ENCODE measurements around the gene TACC2. TPM values are rescaled to one million over a fixed set of nuclear protein-coding genes. Genes with fewer than 3 reads are reported as not detected.

The TACC2 gene
- total and polyA plus RNA-seq, 4 donors = 43.3 to 309 (median 127) TPM

DNA sequence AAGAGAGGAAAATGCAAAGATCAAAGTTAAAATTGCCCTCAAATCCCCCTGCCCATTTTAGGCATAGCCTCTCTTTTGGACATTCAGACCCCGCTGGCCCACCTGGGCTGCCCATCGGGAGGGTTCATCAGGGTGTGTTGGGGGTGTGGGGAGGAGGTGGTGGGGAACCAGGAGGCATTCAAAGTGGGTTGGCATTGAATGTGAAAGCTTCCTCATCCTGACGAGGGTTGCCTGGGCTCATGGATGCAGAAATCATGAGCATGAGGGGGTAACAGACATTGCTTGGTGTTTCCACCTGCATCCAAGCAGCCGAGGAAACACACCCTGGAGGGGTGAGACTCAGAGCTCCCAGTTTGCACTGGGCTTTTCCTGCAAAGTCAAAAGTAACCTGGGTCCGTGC lies 302.8 kb downstream of the TACC2 start:
- ATAC-seq (ENCODE audit: insufficient read depth, low FRiP score) = no peak
- 87 to 89% methylated on average over 5 of the region's 5 CpGs for WGBS, 2 donors
- Histone ChIP-seq H3K9me3 (ENCODE audit: control insufficient read depth in 4 of 4, insufficient read depth in 3 of 4, low read length in 3 of 4) (no peaks in the 10 kb centered on the region), H3K27ac (ENCODE audit: low read depth in 1 of 2, low read length in 1 of 2) (no peak overlapping the region), H3K9ac (ENCODE audit: insufficient read depth in 1 of 2, low read length in 2 of 2) (no peak overlapping the region), H3K4me3 (no peak overlapping the region), H3K4me1 (ENCODE audit: control insufficient read depth in 5 of 5, insufficient read depth in 5 of 5, low read length in 5 of 5) (peaks cover 0 to 2% (median 0%) of the 10 kb centered on the region in 5 donors), H3K36me3 (ENCODE audit: control insufficient read depth in 4 of 4, insufficient read depth in 4 of 4, low read length in 4 of 4) (no peaks in the 10 kb centered on the region), H3K27me3 (ENCODE audit: control insufficient read depth in 3 of 3, insufficient read depth in 3 of 3, low read length in 2 of 3) (no peaks in the 10 kb centered on the region)
- TF ChIP-seq, protein P1, sequence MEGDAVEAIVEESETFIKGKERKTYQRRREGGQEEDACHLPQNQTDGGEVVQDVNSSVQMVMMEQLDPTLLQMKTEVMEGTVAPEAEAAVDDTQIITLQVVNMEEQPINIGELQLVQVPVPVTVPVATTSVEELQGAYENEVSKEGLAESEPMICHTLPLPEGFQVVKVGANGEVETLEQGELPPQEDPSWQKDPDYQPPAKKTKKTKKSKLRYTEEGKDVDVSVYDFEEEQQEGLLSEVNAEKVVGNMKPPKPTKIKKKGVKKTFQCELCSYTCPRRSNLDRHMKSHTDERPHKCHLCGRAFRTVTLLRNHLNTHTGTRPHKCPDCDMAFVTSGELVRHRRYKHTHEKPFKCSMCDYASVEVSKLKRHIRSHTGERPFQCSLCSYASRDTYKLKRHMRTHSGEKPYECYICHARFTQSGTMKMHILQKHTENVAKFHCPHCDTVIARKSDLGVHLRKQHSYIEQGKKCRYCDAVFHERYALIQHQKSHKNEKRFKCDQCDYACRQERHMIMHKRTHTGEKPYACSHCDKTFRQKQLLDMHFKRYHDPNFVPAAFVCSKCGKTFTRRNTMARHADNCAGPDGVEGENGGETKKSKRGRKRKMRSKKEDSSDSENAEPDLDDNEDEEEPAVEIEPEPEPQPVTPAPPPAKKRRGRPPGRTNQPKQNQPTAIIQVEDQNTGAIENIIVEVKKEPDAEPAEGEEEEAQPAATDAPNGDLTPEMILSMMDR (IDR thresholded peaks at IDR 0.05; ENCODE audit: control extremely low read depth, extremely low read depth) = no peak
- no peak for DNase-seq

DNA sequence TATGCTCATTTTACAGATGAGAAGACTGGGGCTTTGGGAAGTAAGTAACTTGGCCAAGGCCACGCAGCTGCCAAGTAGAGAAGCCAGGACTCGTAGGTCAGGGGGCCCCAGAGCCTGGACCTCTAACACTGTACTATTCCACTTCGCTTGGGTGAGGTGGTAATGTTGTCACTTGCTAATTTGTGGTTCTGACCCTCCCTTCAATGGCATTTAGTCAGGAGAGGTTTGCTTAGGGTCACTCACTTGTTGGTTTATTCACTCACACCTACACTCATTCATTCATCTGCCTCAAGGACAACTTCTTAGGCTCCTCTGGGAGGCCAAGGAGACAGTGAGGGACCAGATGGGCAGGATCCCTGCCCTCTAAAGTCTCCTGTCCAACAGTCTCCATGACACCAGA lies 303.4 kb downstream of the TACC2 start:
- 82 to 90% methylated on average over 3 of the region's 3 CpGs for WGBS, 2 donors
- no peak for ATAC-seq (ENCODE audit: insufficient read depth, low FRiP score)

GRCh38 chr10:122293156-122293960 lies 304.4 kb downstream of the TACC2 start:
- H3K27ac ChIP-seq (ENCODE audit: low read depth in 1 of 2, low read length in 1 of 2) = no peak overlapping the region
- H3K36me3 ChIP-seq (ENCODE audit: control insufficient read depth in 4 of 4, insufficient read depth in 4 of 4, low read length in 4 of 4) = no peaks in the 10 kb centered on the region
- no peaks in the 10 kb centered on the region for H3K4me1 ChIP-seq (ENCODE audit: control insufficient read depth in 5 of 5, insufficient read depth in 5 of 5, low read length in 5 of 5)
- no peak overlapping the region for H3K9ac ChIP-seq (ENCODE audit: insufficient read depth in 1 of 2, low read length in 2 of 2)
- H3K9me3 ChIP-seq (ENCODE audit: control insufficient read depth in 4 of 4, insufficient read depth in 3 of 4, low read length in 3 of 4) = no peaks in the 10 kb centered on the region
- WGBS, 2 donors = 79 to 83% methylated on average over 10 of the region's 10 CpGs
- no peaks in the 10 kb centered on the region for H3K27me3 ChIP-seq (ENCODE audit: control insufficient read depth in 3 of 3, insufficient read depth in 3 of 3, low read length in 2 of 3)
- ATAC-seq (ENCODE audit: insufficient read depth, low FRiP score) (no peak), DNase-seq (no peak)
- H3K4me3 ChIP-seq = no peak overlapping the region
- TF ChIP-seq, protein P1 (IDR thresholded peaks at IDR 0.05; ENCODE audit: control extremely low read depth, extremely low read depth) = no peak

More for the DNA sequence above, 303.4 kb downstream of the TACC2 start:
- Histone ChIP-seq H3K36me3 (ENCODE audit: control insufficient read depth in 4 of 4, insufficient read depth in 4 of 4, low read length in 4 of 4) (no peaks in the 10 kb centered on the region), H3K4me3 (no peak overlapping the region), H3K9ac (ENCODE audit: insufficient read depth in 1 of 2, low read length in 2 of 2) (no peak overlapping the region), H3K27ac (ENCODE audit: low read depth in 1 of 2, low read length in 1 of 2) (no peak overlapping the region), H3K27me3 (ENCODE audit: control insufficient read depth in 3 of 3, insufficient read depth in 3 of 3, low read length in 2 of 3) (no peaks in the 10 kb centered on the region), H3K9me3 (ENCODE audit: control insufficient read depth in 4 of 4, insufficient read depth in 3 of 4, low read length in 3 of 4) (no peaks in the 10 kb centered on the region), H3K4me1 (ENCODE audit: control insufficient read depth in 5 of 5, insufficient read depth in 5 of 5, low read length in 5 of 5) (peaks cover 0 to 2% (median 0%) of the 10 kb centered on the region in 5 donors)
- TF ChIP-seq, protein P1 (IDR thresholded peaks at IDR 0.05; ENCODE audit: control extremely low read depth, extremely low read depth) = no peak
- no peak for DNase-seq

Measured in lung (tissue), 12 donors.